GM19395 (cell line): Measurements from ENCODE around the gene TMEM187.

Source experiments
- ATAC-seq: cut with Tn5 transposase; IDR thresholded peaks from one replicate; pipeline ENCODE4 v1.9.1; 2021; ENCODE audit warnings: mild to moderate bottlenecking, moderate library complexity; ENCODE audit not compliant: unreplicated experiment

Gene TMEM187

GRCh38 chrX:154018518-154019060 lies 46.0 kb downstream of the TMEM187 start:
- ATAC-seq, result no peak

DNA sequence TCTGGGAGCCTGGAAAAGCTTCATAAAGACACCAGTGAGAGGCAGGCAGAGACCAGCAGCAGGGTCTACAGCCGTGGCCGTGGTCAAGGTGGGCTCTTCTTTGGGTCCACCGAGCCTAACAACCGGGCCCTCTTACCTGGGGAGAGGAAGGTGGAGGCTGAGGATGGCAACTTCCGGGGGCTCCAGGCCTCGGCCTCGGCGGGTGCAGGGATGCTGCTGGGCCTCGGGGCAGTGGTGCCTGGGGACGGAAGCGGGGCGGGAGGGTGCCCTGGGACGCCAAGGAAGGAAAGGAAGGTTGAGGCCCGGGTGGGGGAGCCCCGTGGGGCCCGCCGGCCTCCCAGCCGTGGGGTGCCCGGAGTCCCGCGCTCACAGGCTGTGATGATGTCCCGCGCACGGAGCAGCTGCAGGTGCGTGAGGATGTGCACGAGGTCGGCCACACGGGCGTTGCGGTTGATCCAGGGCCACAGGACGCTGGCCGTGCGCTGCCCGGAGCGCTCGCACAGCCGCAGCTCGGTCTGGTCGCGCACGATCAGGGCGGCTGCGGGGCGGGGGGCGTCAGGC lies 46.6 kb downstream of the TMEM187 start:
- no peak for ATAC-seq

DNA sequence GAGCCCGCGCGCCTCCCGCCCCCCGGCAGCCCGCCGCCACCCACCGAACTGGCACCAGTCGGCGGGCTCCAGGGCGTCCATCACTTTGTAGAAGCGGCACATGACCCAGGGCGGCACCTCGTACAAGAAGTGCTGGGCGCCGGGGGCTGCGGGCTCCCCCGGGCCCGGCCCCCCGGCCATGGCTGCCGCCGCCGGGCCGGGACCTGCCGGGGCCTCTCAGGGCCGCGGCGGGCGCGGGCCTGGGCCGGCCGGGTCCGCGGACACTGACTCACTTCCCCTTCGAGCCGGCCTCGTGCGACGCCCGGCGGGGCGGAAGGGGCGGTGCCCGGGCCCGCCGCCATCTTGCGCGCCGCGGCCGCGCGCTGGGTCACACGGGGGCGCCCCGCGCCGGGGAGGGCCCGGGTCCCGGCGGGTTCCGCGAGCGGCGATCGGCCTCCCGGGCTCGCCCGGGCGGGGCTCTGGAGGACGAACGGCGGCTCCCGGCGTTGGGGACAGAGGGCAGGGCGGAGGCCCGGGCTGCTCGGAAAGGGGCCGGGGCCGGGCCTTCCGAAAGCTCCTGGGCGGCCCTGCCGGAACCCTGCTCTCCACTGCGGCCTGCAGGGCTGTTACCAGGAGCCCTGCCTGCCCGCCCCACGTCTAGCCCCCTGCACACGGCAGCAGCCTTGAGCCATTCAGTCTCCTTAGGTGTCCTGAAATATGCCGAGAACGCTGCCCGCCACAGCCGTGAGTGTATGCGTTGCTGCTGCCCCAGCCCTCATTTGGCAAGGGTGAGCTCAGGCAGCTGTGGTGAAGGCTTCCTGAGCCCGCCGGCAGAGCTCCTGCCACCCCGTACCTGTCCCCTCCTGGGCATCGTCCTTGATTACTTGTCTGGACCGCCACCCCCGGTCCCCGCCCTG lies 47.3 kb downstream of the TMEM187 start, which contains the start of gene IRAK1:
Gene IRAK1, minus strand, starts transcription at position 270 of the 896 bp plus-strand sequence. Its CDS starts 90 bp downstream, at position 180.
- ATAC-seq, result peak; percentile 55

DNA sequence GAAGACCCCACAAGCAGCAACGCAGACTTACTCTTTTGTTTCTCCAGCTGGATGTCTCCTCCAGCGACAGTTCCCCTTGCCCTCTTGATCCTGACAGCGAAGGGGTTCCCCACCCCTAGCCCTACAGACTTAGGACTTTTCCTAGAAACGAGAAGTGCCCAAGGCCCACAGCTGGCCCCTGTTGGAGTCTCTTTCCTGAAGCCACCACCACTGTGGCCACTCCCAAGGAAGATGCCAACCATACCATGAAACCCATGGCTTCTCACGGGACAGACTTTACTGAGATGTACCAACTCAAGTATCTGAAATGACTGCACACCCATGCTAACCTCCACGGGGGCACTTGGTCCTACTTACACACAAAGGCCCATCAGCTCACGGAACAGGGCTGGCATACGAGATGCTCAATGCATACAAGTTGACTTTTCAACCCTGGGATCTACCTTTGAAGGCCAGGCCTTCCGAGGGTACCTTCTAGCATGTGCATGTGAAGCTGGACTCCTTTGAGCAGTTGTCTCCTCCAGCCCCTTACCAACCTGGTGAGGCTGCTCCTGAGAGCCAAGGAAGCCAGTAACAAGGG lies 48.1 kb downstream of the TMEM187 start:
- peak; percentile 9 for ATAC-seq

- ATAC-seq, result no peak
Observed at GRCh38 chrX:154021131-154021611, 48.6 kb downstream of the TMEM187 start.

- no peak for ATAC-seq
Observed at GRCh38 chrX:154022108-154022507, 49.6 kb downstream of the TMEM187 start.

- ATAC-seq, result no peak
Observed at GRCh38 chrX:154023276-154024000, 50.9 kb downstream of the TMEM187 start.

DNA sequence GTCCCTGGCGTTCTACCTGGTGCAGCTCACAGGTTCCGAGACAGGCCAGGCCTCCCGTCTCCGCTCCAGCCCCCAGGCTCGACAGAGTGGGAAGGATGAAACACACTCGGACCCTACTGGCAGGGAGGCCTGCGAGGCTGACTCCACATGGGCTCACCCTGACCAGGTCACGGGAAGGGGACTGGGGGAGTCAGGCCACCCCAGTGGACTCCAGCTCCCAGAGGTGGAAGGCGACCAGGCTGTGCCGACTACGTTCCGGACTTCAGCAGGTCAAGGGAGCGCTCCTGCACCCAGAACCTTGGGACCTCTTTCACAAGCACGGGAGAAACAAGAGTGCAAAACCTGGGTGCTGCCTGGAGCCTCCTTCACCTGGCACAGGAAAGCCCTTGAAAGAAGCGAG lies 51.7 kb downstream of the TMEM187 start:
- no peak for ATAC-seq

DNA sequence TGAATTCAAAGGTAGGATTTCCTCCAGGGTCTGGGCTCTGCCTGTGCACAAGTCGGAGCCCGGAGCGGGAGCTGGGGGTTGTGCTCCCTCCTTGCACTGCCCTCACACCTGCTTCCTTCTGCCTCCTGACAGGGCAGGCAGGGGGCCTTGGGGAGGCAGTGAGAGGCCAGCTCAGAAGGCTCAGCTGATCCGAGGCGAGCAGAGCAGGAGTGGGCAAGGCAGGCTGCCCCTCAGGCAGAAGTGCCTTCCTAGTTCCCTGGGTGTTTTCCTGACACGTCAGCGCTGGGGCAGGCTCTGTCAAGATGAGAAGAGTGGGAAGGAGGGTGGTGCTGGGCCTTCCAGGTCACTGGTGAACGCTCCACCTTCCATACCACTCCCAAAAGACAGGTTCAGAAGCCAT lies 52.7 kb downstream of the TMEM187 start:
- no peak for ATAC-seq

DNA sequence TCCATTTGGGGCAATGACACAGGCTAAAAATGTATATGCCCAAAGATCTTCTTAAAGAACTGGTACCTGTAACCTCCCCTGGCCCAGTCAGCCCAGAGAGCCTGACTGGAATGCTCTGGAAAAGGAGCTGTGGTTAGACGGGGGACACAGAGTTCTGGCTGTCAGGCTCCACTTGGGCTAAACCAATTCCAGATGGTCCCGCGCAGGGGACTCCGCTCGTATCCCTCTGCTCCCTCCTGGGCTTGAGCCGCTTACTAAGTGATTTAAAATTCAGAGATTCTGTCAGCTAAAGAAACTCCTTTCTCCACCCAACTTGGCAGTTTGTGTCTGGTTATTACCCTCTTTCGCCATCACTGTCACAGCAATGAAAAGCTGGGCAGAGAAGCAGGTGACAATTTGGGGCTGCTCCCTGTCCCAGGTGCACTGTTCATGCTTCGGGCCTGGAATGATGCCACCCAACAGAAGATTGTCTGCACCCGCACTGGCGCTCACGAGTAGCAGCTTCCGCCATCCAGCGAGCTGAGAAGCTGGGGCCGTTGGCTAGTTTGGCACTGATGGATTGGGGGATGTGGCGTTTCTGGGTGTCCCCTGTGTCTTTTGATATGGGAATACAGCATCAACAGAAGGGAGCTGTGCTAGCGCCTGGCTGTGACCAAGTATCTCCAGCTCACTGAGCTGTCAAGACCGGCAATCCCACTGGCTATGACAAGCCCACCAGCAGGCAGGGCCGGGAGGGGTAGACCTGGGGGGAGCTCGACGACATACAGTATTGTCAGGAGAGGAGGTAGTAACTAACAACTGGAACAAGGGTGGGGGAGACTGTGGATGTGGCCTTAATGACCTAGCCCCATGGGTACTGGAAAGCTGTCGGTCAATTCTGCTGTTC lies 53.8 kb downstream of the TMEM187 start:
- no peak for ATAC-seq

- no peak for ATAC-seq
Observed at GRCh38 chrX:154027022-154027402, 54.5 kb downstream of the TMEM187 start.

DNA sequence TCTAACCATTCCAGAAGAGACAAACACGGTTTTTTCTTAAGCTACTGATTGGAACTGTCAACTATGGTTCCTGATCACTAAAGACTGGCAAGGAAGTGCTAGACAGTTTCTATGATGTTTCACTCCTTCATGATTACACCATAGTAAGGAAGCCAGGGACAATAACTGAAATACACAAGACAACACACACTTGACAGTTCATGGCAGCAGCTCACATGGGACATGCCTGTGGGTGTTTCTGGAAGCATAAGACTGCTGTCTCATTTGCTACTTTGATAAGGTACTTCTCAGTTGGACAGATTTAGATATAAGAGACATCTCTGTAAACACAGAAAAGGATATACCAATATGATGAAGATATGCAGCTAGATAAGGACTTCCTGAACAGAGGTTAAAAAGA lies 55.4 kb downstream of the TMEM187 start:
- no peak for ATAC-seq

DNA sequence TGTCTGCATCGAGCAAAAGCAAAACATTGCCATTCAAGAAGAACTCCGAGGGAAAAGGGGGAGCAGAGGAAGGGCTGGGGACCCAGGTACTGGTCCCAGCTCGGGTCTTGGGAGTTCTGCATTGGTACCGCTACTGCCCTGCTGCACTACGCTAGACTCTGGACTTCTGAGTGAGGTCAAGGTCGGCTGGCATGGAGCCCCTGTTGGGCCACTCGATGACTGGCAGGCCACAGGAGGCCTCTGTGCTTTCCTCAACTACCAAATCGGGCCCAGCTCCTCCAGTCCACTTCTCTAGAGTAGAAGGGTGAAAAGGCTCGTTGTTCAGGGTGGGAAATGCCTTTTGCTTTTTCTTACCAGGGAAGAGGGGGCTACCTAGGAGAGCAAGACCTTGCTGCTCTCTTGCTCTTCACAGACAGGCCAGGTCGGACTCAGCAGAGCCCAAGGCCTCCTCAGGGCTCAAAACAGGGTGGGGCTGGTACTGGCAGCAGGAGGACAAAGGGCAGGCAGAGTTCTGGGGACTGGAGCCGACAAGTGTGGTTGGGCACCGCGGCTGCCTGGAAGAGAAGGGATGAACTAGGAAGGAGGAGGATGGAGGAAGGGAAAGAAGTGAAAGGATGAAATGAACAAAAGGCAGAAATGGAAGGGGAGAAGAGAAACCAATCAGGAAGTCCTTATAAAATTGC lies 56.1 kb downstream of the TMEM187 start:
- ATAC-seq, result no peak

DNA sequence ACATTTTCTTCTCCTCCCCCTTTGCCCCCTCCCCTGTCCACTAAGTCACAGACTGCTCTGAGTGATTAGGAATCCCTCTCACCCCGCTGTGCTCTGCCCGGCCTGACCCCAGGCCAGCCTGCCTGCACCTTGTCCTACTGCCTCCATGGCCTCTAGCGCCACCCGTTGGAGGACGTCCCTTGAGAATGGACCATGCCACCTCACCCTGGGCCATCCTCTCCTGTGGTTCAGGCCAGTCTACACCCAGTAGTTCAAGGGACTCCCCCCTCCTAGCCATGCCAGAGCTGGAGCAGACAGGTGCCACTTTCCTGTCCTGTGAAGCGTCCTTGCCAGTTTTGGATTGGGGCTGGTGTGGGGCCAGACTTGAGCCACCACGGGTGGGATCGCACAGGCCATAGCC lies 56.9 kb downstream of the TMEM187 start:
- ATAC-seq, result no peak

DNA sequence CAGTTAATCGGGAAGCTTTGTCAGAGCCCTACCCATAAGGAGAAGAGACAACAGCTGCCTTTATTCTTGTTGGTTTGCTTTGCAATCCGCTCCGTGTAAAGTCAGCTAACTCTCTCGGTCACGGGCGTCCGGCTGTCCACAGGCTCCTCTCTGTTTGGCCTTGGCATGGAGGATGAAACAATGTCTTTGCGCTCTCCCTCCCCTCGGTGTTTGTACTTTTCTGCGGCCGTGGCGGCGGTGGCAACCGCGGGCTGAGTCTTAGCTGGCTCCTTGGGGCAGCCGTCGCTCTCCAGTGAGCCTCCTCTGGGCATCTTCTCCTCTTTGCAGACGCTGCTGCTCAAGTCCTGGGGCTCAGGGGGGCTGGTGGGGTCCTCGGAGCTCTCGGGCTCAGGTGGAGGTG lies 57.7 kb downstream of the TMEM187 start:
- no peak for ATAC-seq

DNA sequence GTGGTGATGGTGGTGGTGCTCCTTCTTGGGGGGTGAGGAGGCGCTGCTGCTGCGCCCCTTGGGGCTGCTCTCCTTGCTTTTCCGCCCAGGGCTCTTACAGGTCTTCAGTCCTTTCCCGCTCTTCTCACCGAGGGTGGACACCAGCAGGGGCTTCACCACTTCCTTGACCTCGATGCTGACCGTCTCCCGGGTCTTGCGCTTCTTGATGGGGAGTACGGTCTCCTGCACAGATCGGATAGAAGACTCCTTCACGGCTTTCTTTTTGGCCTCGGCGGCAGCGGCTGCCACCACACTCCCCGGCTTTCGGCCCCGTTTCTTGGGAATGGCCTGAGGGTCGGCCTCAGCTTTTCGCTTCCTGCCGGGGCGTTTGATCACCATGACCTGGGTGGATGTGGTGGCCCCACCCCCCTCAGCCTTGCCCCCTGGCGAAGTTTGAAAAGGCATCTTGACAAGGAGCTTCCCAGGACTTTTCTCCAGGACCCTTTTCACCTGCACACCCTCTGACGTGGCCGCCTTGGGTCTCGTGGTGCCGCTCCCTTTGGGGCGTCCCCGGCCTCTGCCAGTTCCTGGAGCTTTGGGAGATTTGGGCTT lies 58.3 kb downstream of the TMEM187 start:
- no peak for ATAC-seq

DNA sequence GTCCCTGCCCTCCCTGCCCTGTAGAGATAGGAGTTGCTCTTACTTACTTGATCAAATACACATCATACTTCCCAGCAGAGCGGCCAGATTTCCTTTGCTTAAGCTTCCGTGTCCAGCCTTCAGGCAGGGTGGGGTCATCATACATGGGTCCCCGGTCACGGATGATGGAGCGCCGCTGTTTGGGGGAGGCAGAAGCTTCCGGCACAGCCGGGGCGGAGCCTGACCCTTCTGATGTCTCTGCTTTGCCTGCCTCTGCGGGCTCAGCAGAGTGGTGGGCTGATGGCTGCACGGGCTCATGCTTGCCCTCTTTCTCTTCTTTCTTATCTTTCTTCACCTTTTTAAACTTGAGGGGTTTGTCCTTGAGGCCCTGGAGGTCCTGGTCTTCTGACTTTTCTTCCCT lies 59.6 kb downstream of the TMEM187 start:
- no peak for ATAC-seq

DNA sequence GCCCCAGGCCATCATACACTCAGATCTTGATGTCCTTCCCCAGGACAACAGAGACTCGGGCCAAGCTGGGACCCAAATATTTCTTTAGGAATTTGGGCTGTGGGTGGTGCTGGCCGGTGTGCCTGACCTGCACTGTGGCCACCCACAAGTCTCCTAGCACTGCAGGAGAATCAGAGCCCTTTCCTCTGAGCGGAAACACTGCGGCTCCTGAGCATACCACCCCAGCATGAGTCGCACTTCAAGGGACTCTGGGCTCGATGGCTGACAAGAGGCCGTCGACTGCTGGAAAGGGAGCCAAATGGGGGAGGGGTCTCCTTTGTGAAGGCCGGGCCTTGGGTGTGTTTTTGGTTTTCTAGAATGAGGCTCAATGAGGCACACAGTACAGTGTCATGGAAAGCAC lies 60.1 kb downstream of the TMEM187 start:
- no peak for ATAC-seq
